H7 (cell line): ENCODE measurements around the gene ETV6. TPM values are rescaled to one million over a fixed set of nuclear protein-coding genes. Genes with fewer than 3 reads are reported as not detected.

Experiments
- DNase-seq: peaks from one replicate; pipeline ENCODE4 v3.0.0; 2012
- H3K27me3 ChIP-seq: 2 replicates; pipeline ENCODE4 v1.6.0; 2011; ENCODE audit warnings: mild to moderate bottlenecking, low read length; ENCODE audit not compliant: control insufficient read depth, insufficient read depth
- H3K36me3 ChIP-seq: replicated peaks from 2 replicates; pipeline ENCODE4 v1.5.1; 2011; ENCODE audit warnings: low read length; ENCODE audit not compliant: control insufficient read depth, insufficient read depth
- H3K4me3 ChIP-seq: 2 replicates; pipeline ENCODE4 v1.5.1; 2011; ENCODE audit warnings: low read depth, mild to moderate bottlenecking, control low read depth, low read length, moderate library complexity; ENCODE audit not compliant: insufficient read depth
- total RNA-seq: library from RNA; depleted of rRNA; stranded (reverse); fragments of >200 nt; shearing (Covaris generic); gene quantifications from 2 replicates; pipeline ENCODE4 v1.2.3, GENCODE V29; 2014

Gene ETV6
- total RNA-seq, 1 experiment from 2014 or later: 5.7 TPM

DNA sequence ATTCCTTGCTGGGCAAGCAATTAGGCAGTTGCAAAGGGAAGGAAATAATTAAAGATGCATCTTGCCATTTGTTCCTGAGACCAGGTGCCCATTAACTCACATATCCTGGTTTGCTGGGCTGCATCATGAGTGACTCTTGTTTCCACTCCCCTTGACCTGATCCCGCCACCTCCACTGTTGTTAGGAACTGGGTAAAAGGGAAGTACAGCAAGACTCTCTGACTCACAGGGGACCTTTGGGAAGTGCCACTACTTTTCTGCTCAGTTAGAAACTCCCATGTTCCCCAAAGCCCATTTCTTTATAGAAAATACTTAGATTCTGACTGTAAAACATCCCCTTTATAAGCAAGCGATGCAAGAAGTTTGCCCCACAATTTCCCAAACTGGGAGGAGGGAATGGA lies 235.2 kb downstream of the ETV6 start:
- Histone ChIP-seq H3K27me3 (no peaks in the 10 kb centered on the region), H3K4me3 (no peak overlapping the region), H3K36me3 (no peaks in the 10 kb centered on the region; the same call in 1 of the 2 replicates)
- no peak for DNase-seq

DNA sequence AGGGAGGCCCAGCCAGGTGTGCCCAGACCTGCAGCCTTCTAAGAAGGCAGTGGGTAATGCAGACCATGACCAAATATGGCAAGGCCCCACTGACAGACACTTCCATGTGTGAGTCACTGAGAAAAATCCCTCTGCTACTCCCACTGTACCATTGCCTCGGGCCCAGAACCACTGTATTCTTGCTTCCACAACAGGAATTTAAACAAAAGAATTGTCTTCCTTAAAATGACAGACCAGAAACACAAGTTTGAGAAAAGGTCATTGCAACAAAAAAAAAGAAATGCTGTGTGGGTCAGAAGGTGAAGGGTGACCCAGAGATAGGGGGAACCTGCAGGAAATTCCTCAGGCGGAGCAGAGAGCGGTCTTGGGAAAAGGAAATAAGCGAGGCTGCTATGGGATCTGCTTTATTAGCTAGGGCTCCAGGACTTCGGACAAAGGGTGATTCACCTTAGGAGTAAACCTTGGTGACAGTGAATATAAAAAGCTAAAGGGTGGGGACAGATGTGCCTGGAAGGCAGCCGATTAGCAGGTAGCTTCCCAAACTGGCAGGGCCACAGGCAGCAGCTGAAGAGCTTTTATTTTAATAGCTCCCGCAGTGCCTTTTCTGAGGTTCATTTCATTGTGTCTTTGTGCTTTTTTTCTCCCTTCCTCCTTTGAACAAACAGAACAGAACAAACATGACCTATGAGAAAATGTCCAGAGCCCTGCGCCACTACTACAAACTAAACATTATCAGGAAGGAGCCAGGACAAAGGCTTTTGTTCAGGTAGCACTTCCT lies 236.0 kb downstream of the ETV6 start:
- Histone ChIP-seq H3K4me3 (no peak overlapping the region), H3K27me3 (no peaks in the 10 kb centered on the region), H3K36me3 (no peaks in the 10 kb centered on the region; the same call in 1 of the 2 replicates)
- DNase-seq: no peak

DNA sequence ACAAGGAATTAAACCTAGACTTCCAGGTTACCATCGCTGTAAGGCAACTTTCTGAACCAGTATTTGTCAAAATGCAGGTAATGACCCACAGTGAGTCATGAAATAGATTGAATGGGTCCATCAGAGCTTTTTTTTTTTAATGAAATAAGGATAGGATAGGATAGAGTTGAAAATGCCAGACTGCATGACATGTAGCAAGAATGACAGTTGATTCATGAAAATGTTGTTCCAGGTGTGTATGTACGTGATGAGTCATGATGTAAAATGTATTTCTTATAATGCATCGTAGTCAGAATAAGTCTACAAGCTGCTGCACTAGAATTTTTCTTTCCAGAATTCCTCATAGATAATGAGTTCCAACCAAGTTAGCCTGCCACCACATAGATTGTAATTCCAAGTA lies 236.9 kb downstream of the ETV6 start:
- H3K27me3 ChIP-seq: no peaks in the 10 kb centered on the region
- no peaks in the 10 kb centered on the region; the same call in 1 of the 2 replicates for H3K36me3 ChIP-seq
- H3K4me3 ChIP-seq: no peak overlapping the region
- DNase-seq: no peak

DNA sequence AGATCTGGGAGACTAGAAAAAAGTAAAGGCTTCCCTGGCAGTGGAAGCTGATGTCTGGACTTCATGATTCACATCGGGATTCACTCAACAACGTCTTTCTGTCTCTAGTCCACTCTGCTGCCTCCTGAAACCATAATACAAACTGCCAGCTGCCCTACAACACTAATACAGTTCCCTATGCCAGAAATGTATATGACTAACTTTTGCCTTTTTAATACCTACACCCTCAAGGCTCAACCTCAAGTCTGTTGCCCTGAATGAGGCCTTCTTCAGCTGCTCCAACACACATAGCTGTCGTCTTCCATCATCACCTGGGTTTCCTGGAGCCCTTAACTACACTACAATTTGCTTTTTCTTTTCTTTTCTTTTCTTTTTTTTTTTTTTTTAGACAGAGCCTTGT lies 238.6 kb downstream of the ETV6 start:
- Histone ChIP-seq H3K36me3 (no peaks in the 10 kb centered on the region; the same call in 1 of the 2 replicates), H3K4me3 (no peak overlapping the region), H3K27me3 (no peaks in the 10 kb centered on the region)
- DNase-seq: no peak

DNA sequence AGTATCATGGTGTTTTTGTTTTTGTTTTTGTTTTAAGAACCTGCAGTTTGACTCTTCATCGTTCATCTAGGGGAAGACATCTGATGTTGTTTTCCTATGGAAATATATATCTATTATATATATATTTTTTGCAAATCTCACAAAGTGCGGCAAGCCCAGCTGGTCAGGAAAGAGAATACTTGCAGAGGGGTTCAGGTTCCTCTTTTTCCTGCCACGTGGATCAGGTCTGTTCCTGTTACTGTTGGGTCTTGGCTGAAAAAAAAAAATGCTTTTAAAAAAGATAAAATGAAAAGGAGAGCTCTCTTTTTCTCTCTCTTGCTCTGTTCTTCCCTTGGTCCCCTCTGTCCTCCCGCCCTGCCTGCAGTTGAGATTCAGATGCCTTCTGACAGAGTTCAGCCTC lies 241.9 kb downstream of the ETV6 start:
- H3K36me3 ChIP-seq: no peaks in the 10 kb centered on the region; the same call in 1 of the 2 replicates
- DNase-seq: no peak
- H3K4me3 ChIP-seq: no peak overlapping the region
- H3K27me3 ChIP-seq: no peaks in the 10 kb centered on the region

DNA sequence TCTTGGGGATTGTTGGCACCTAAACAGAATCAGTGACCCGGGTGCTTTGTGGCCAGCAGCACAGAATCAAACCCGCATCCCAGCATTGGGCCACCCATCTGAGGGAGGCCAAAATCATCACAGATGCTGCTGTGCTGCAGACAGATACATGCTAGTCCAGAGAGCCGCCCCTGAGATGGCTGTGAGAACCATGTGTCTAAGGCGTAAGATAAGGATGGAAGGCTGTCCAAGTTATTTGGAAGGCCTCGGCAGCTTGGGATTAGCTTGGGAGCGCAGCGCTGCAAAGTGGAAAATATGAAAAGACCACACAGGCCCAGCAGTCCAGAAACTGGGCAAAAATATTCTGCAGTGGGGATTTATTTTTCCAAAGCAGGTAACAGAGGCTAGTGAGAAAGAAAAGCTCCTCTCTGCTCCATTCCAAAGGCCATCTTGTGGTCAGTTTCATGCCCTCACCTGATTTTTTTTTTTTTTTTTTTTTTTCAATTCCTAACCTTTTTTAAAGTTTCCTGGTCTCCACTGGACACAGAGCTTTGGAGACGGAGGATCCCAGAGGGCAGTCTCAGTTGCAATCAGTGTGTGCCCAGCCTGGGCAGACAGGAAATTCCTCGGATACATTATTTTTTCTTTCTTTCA lies 242.4 kb downstream of the ETV6 start:
- Histone ChIP-seq H3K27me3 (no peaks in the 10 kb centered on the region), H3K36me3 (no peaks in the 10 kb centered on the region), H3K4me3 (no peak overlapping the region)
- no peak for DNase-seq

DNA sequence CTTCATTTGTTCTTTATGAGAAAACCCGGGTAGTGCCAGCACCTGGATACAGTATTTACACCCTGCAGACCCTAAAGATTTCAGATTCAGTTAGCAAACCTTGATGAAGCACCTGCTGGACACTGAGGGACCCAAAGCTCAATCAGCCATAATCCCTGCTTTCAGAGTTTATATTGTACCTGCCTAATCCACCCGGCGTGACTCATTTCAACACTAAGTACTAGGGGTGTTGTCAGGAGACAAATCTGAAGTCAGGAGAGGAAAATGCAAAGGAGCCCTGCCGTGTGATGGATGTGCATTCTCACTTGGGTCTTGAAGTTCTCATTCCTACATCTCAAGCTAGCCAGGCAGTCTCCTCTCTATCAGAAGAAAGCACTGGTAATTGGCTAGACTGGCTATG lies 244.5 kb downstream of the ETV6 start:
- no peak for DNase-seq
- Histone ChIP-seq H3K4me3 (no peak overlapping the region), H3K36me3 (no peaks in the 10 kb centered on the region), H3K27me3 (no peaks in the 10 kb centered on the region)

DNA sequence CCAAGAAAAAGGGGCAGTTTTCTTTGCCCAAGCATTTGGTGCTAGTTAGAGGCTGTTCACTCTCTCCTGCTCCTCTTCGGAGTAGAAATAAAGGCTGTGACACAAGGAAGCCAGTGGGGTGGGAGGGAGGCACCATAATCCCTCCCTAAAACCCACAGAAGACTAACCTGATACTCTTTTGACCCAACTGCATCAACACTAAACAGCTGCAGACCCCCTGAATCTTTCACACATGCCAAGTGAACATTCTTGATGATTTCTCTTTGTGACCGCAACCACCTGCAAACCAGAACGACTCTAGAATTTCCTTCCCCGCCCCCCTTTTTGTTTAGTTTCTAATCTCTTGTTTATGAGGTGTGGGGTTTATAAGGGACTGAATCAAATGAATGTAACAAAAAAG lies 245.4 kb downstream of the ETV6 start:
- DNase-seq: no peak
- H3K27me3 ChIP-seq: no peaks in the 10 kb centered on the region
- no peaks in the 10 kb centered on the region for H3K36me3 ChIP-seq
- H3K4me3 ChIP-seq: no peak overlapping the region

DNA sequence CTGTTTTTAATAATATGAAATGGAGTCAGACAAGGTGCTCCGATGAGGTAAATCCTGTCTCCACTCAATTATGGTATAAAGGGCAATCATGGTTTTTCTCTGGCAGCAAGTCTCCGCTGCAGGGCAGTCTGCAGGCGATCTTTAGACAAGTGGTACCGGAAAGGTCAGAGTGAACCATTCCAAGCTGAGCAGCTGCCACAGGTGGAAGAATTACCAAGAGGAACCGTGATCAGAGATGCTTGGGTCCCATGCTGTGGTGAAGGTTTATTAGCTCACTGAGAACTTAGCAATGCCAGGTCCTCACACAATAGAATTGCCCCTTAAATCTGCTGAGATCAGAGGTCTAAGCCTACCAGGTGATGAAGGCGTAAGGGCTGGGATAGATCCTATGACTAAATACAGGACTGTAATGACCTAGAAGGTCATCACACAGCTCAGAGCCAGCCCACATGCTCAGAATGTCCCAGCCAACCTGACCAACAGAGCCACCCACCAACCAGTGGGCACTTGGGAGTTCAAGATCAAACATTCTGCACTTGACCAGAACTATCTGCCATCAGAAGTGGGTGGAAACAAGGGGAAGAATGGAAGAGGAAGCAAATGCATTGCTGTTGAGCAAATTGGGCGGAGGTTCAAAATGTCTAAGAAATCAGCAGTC lies 246.1 kb downstream of the ETV6 start:
- Histone ChIP-seq H3K27me3 (no peaks in the 10 kb centered on the region), H3K4me3 (no peak overlapping the region), H3K36me3 (no peaks in the 10 kb centered on the region)
- DNase-seq: no peak

DNA sequence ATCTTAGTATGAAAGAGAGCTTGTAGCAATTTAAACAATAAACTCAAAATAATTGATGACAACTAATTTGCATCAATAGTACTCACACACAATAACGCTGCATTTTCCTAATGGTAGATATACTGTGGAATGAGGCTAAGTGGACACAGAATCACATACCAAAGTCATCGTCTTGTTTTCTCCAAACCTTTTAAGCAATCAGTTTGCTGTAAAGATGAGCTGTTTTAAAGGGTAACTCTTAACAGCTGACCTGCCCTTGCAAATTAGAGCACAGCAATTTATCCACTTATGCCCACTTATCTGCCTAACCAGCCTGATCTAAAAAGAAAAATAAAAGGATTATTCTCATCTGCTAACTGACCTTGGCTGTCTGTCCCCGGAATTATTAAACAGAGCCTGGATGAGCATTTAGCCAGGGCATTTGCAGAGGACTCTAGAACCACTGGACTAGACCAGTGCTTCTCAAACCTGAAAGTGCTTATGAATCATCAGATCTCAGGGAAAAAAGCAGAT lies 247.0 kb downstream of the ETV6 start:
- Histone ChIP-seq H3K4me3 (no peak overlapping the region), H3K36me3 (no peaks in the 10 kb centered on the region), H3K27me3 (no peaks in the 10 kb centered on the region)
- DNase-seq: no peak

DNA sequence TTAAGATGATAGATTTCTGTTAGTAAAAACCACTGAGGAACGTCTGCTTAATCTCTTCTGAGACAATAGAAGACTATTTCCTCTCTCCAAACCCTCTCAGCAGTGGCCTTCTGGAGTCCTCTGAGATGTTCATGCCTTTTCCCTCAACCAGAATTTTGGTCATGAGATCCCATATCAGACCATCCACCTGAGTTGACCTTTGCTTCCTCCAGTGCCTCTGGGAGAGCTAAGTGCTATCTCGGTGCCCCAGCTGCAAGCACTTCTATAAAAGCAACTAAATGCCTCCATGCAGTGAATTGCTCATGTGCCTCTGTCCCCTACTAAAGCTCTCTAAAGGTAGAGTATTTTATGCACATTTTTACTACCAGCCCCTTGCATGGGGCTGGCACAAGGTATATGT lies 248.4 kb downstream of the ETV6 start:
- Histone ChIP-seq H3K4me3 (no peak overlapping the region), H3K27me3 (no peaks in the 10 kb centered on the region), H3K36me3 (no peaks in the 10 kb centered on the region)
- DNase-seq: no peak

DNA sequence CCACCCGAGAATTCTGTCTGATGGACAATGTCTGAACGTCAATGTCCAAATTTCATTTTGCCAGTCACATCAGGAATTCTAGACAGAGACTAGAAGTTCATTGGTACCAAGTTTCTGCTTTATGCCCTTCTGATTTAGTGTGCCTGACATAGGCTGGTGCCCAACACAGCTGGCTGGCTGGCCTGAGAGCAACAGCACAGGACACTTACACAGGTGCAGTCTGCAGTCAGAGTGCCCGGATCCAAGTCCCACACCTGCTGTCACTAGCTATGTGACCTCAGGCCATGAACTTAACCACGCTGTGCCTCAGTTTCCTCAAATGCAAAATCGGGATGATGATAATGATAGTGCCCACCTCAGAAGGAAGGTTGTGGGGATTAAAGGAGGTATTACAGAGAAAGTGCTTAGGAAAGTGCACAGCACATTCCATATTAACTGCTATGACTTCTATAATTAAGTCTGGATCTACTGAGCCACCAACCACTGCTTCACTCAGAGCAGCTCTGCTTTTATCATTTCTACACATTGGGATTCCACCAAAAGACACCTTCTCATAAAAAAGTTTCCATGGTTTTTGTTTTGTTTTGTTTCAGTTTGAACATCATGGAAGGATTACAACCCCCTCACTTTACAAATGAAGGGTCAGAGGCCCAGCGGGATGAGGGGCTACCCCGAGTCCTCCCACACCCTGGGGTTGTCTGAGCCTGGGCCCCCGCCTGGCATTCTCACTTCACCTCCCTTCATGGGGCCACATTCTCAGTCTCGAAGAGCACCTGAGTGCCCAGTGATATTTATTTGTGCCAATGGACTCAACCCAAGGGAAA lies 252.4 kb downstream of the ETV6 start:
- no peak for DNase-seq
- H3K4me3 ChIP-seq: no peak overlapping the region
- no peaks in the 10 kb centered on the region for H3K36me3 ChIP-seq
- H3K27me3 ChIP-seq: no peaks in the 10 kb centered on the region

DNA sequence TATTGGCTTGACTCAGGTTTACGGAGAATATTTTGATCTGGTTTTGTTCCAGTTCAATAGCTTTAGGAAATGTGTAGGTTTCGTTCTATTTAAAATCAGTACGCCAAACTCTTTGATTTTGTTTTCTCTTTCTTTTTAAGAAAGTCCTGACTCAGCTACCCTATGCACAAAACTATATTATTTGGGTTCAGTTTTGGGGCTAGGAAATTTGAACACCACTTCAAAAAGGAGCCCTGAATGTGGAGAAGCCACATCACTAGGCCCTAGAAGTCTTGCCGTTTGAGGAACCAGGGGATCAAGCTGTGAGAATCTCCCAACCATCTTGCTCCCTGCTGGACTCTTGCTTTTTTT lies 253.0 kb downstream of the ETV6 start:
- Histone ChIP-seq H3K36me3 (no peaks in the 10 kb centered on the region), H3K4me3 (no peak overlapping the region)
- DNase-seq: no peak

DNA sequence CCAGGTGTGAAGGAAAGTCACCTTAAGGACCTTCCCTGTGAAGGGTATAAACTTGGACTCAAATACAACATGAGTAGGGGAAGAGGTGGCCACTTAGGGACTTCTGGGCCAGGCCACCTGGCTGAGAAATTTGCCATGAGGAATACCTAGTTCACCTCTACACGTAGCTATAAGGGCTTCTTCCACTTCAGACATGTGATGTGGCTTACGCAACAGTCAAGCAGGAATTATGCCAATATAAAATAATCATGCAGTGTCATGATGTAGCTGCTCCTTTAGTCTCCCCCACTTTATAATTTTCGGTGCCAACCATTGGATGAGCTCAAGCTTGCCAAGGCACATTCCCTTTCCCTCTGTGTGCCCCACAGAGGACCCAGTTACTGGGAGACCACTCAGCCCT lies 254.7 kb downstream of the ETV6 start:
- H3K36me3 ChIP-seq: no peaks in the 10 kb centered on the region
- no peak overlapping the region for H3K4me3 ChIP-seq
- no peaks in the 10 kb centered on the region for H3K27me3 ChIP-seq
- DNase-seq: no peak

More for the DNA sequence above, 253.0 kb downstream of the ETV6 start:
- no peaks in the 10 kb centered on the region for H3K27me3 ChIP-seq
